Ovary (tissue), 9 donors: Measurements from ENCODE around the gene FAM120B. TPM values are rescaled to one million over a fixed set of nuclear protein-coding genes. Genes with fewer than 3 reads are reported as not detected.

Source experiments
- DNase-seq, 5 donors: peaks; one replicate each; pipeline ENCODE4 v3.0.0-alpha.2; 2019 to 2020
- H3K27ac ChIP-seq, 2 donors: fragments of 200-600 bp; one replicate each; pipeline versions ENCODE4 v1.5.1 to v1.8.0; 2019 to 2022
- H3K27me3 ChIP-seq: fragments of 200-600 bp; one replicate; pipeline ENCODE4 v1.8.0; 2022
- H3K36me3 ChIP-seq: fragments of 200-600 bp; sonication (generic); one replicate; pipeline ENCODE4 v1.5.1; 2019
- H3K4me1 ChIP-seq: one replicate; pipeline ENCODE4 v1.8.1; 2013; ENCODE audit warnings: mild to moderate bottlenecking, moderate library complexity; ENCODE audit not compliant: insufficient read depth
- H3K4me3 ChIP-seq: fragments of 200-600 bp; sonication (generic); one replicate; pipeline ENCODE4 v1.5.1; 2017
- H3K9me3 ChIP-seq, 2 donors: fragments of 200-600 bp in 1 of 2; sonication (generic) in 1 of 2; one replicate each; pipeline versions ENCODE4 v1.5.1 to v1.8.1; 2013 to 2019; ENCODE audit warnings: mild to moderate bottlenecking in 1 of 2, moderate library complexity in 1 of 2
- EP300 ChIP-seq: sonication (generic); formaldehyde crosslinking; IDR thresholded peaks from one replicate; pipeline ENCODE4 v1.6.1; 2017; ENCODE audit warnings: antibody characterized with exemption
- POLR2A ChIP-seq: fragments of 450-650 bp; IDR thresholded peaks from one replicate; pipeline ENCODE4 v1.6.1; 2017; ENCODE audit warnings: antibody characterized with exemption, mild to moderate bottlenecking, moderate library complexity
- WGBS, 3 donors: extraction: QIAGEN DNeasy Blood & Tissue Kit in 1 of 3; methylation state at CpG; one replicate each; pipeline versions ENCODE4 v1.1.5 to v1.1.7; 2013 to 2017; 5-methylcytosine and 5-hydroxymethylcytosine counted together
- intact Hi-C, 4 donors: fragments of 100-400 bp; cut with DNase I; formaldehyde crosslinking; loops; one replicate each; pipeline versions ENCODE4 v1.11.0 to v1.15.1; 2022 to 2023
- polyA plus RNA-seq, 2 donors: library from polyadenylated mRNA; stranded (reverse); fragments of 200-250 nt in 1 of 2; fragments of 350-450 nt in 1 of 2; fragmentation: Illumina TruSeq in 1 of 2; extraction: RNeasy Lipid Tissue Mini Kit (QIAGEN cat#74804) in 1 of 2; gene quantifications; one replicate each; pipeline ENCODE4 v1.2.3, GENCODE V29; 2013 to 2014
- total RNA-seq, 7 donors: library from RNA; depleted of rRNA in 2 of 7; stranded (reverse); fragments of >200 nt in 2 of 7; fragmentation: NEBNext Ultra II Directional in 3 of 7; extraction: Animal tissue kit (Norgen Biotek cat#: 25700) in 3 of 7; gene quantifications; one replicate each; pipeline versions ENCODE4 v1.1.0 to v1.2.4, GENCODE V29; 2016 to 2023
- TF ChIP-seq, protein P1 (sequence below), 3 donors: fragments of 450-650 bp in 2 of 3; fragments of 200-600 bp in 1 of 3; IDR thresholded peaks; one replicate each; pipeline versions ENCODE4 v1.5.1 to v1.8.0; 2016 to 2022; ENCODE audit warnings: antibody characterized with exemption in 3 of 3, mild to moderate bottlenecking in 1 of 3
- donor health status: DM: no; HTN: no; CAD: no; lungs with moderate emphysema.
- donor health status: DM: no; HTN: no; CAD: no.
- donor health status: Bipolar disorder and iron deficiency.
- donor health status: DM: yes; HTN: yes; CAD: no.
- donor health status: DM: no; HTN: no; CAD: no.
- donor health status: DM: yes; HTN: yes; CAD: no.

FAM120B gene
- total and polyA plus RNA-seq, 9 donors: 10.6 to 39.3 (median 28.4) TPM

- Histone ChIP-seq H3K9me3 (no peaks in the 10 kb centered on the region), H3K27ac (no peak overlapping the region), H3K4me3 (no peak overlapping the region), H3K36me3 (no peaks in the 10 kb centered on the region), H3K4me1 (peaks cover 6% of the 10 kb centered on the region), H3K27me3 (no peaks in the 10 kb centered on the region)
- no peak for DNase-seq
- intact Hi-C loops: no loop called here
- TF ChIP-seq, protein P1, sequence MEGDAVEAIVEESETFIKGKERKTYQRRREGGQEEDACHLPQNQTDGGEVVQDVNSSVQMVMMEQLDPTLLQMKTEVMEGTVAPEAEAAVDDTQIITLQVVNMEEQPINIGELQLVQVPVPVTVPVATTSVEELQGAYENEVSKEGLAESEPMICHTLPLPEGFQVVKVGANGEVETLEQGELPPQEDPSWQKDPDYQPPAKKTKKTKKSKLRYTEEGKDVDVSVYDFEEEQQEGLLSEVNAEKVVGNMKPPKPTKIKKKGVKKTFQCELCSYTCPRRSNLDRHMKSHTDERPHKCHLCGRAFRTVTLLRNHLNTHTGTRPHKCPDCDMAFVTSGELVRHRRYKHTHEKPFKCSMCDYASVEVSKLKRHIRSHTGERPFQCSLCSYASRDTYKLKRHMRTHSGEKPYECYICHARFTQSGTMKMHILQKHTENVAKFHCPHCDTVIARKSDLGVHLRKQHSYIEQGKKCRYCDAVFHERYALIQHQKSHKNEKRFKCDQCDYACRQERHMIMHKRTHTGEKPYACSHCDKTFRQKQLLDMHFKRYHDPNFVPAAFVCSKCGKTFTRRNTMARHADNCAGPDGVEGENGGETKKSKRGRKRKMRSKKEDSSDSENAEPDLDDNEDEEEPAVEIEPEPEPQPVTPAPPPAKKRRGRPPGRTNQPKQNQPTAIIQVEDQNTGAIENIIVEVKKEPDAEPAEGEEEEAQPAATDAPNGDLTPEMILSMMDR (IDR thresholded peaks at IDR 0.05): no peak
- TF ChIP-seq POLR2A: no peak
- no peak for TF ChIP-seq EP300
- WGBS, 3 donors: 68 to 78% (median 78%) methylated on average over 10 of the region's 10 CpGs
Observed at GRCh38 chr6:170367241-170367640, 60.7 kb downstream of the FAM120B start.

DNA sequence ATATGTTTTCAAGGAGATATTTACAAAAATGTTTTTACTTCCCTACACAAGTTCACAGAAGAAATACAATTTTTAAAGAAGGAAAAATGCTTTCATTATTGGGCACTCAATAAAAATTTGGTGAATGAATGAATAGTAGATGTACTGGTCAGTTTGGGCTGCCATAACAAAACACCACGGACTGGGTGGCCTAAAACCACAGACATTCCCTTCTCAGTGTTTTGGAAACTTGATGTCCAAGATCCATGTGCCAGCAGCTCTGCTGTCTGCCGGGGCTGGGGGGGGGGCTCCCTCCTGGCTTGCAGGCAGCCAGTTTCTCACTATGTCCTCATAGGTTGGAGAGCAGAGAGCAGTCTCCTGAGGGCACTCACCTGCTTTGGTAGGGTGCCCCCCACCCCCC, 62.0 kb downstream of the FAM120B start:
- Histone ChIP-seq H3K4me3 (no peak overlapping the region), H3K4me1 (peaks cover 6% of the 10 kb centered on the region), H3K9me3 (no peaks in the 10 kb centered on the region), H3K27me3 (no peaks in the 10 kb centered on the region), H3K36me3 (no peaks in the 10 kb centered on the region), H3K27ac (no peak overlapping the region)
- no peak for DNase-seq
- intact Hi-C loops: no loop called here
- WGBS, 3 donors: 22 to 41% (median 27%) methylated on average over 2 of the region's 2 CpGs
- TF ChIP-seq, protein P1 (IDR thresholded peaks at IDR 0.05): no peak
- TF ChIP-seq POLR2A (no peak), EP300 (no peak)

DNA sequence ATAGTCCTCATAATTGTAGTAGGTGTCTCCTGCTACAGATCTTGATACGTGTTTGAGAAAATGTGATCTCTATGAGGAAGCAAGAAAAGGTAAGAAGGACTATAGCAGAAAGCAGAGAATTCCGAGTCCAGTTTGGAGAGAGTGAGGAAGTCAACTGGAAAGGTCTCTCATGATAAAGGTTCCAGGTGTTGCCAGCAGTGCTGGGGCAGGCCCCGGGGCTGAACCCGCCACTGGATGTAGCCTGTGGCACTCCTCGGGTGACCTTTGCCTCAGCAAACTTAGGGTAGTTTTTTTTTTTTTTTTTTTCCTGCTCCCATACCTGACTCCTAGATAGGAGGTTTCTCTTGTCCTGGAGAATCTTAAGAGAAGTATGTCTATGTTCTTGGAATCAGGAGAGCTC, 62.8 kb downstream of the FAM120B start:
- Histone ChIP-seq H3K27me3 (no peaks in the 10 kb centered on the region), H3K36me3 (no peaks in the 10 kb centered on the region), H3K4me1 (peaks cover 6% of the 10 kb centered on the region), H3K4me3 (no peak overlapping the region), H3K9me3 (no peaks in the 10 kb centered on the region), H3K27ac (no peak overlapping the region)
- TF ChIP-seq, protein P1 (IDR thresholded peaks at IDR 0.05): no peak
- TF ChIP-seq EP300 (no peak), POLR2A (no peak)
- no peak for DNase-seq
- intact Hi-C loops: no loop called here
- 85 to 88% (median 87%) methylated on average over 5 of the region's 5 CpGs for WGBS, 3 donors

- TF ChIP-seq POLR2A: no peak
- no peak for TF ChIP-seq EP300
- TF ChIP-seq, protein P1 (IDR thresholded peaks at IDR 0.05): no peak
- 90 to 92% (median 91%) methylated on average over 6 of the region's 6 CpGs for WGBS, 3 donors
- Histone ChIP-seq H3K27ac (no peak overlapping the region), H3K9me3 (no peaks in the 10 kb centered on the region), H3K4me1 (peaks cover 4% of the 10 kb centered on the region), H3K27me3 (no peaks in the 10 kb centered on the region), H3K36me3 (no peaks in the 10 kb centered on the region), H3K4me3 (no peak overlapping the region)
- intact Hi-C loops: no loop called here
- DNase-seq: no peak
Observed at GRCh38 chr6:170370416-170370815, 63.9 kb downstream of the FAM120B start.

- Histone ChIP-seq H3K36me3 (no peaks in the 10 kb centered on the region), H3K9me3 (no peaks in the 10 kb centered on the region), H3K27ac (no peak overlapping the region), H3K4me1 (peaks cover 4% of the 10 kb centered on the region), H3K4me3 (no peak overlapping the region), H3K27me3 (no peaks in the 10 kb centered on the region)
- WGBS, 3 donors: 79 to 92% (median 82%) methylated on average over 4 of the region's 4 CpGs
- DNase-seq: no peak
- intact Hi-C loops: no loop called here
- no peak for TF ChIP-seq EP300
- TF ChIP-seq, protein P1 (IDR thresholded peaks at IDR 0.05): no peak
- TF ChIP-seq POLR2A: no peak
Observed at GRCh38 chr6:170371080-170371479, 64.5 kb downstream of the FAM120B start.
